GM12892 (cell line): ENCODE data around the gene PCOLCE2.

Experiments used
- POLR2A ChIP-seq: IDR thresholded peaks from 2 replicates; pipeline ENCODE4 v1.6.1; 2011; ENCODE audit warnings: low read depth, low read length, control low read depth
- POLR2AphosphoS5 ChIP-seq: IDR thresholded peaks from 2 replicates; pipeline ENCODE4 v1.6.1; 2011; ENCODE audit warnings: low read depth, low read length, control low read depth
- TAF1 ChIP-seq: IDR thresholded peaks from 2 replicates; pipeline ENCODE4 v1.6.1; 2011; ENCODE audit warnings: low read depth, mild to moderate bottlenecking, control low read depth, low read length, borderline replicate concordance

DNA sequence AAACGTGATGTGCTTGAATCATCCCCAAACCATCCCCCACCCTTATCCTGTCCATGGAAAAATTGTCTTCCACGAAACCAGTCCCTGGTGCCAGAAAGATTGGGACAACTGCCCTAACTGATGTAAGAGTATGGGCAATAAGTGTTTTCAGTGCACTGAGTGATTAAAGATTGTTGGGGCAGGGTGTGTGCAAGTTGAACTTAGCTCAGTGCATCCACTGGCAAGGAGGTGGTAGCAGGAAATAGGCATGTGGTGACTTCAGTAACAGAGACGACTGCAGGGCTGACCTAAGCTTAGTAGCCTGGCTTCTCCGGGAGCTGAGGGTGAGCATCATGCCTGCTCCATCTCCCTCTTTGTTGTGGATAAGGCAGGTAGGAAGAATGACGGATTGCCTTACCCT lies 47.1 kb upstream of the PCOLCE2 start:
- no peak for TF ChIP-seq POLR2A
- TF ChIP-seq POLR2AphosphoS5, result no peak
- no peak for TF ChIP-seq TAF1
